GM12892 (cell line): ENCODE results near the gene DENND1B.

ENCODE experiments used
- DNase-seq: peaks from one replicate; pipeline ENCODE4 v3.0.0; 2011; ENCODE audit not compliant: insufficient read length
- FAIRE-seq: peaks from 2 replicates; lab custom pipeline; 2011; peaks lifted over from hg19 to GRCh38; lab: Jason Lieb, UNC
- POLR2A ChIP-seq: IDR thresholded peaks from 2 replicates; pipeline ENCODE4 v1.6.1; 2011; ENCODE audit warnings: low read depth, low read length, control low read depth
- POLR2AphosphoS5 ChIP-seq: IDR thresholded peaks from 2 replicates; pipeline ENCODE4 v1.6.1; 2011; ENCODE audit warnings: low read depth, low read length, control low read depth
- TAF1 ChIP-seq: IDR thresholded peaks from 2 replicates; pipeline ENCODE4 v1.6.1; 2011; ENCODE audit warnings: low read depth, mild to moderate bottlenecking, control low read depth, low read length, borderline replicate concordance

DENND1B gene

GRCh38 chr1:197799271-197799670, 24.0 kb upstream of the DENND1B start:
- FAIRE-seq, result no peak
- TF ChIP-seq TAF1 (no peak), POLR2A (no peak), POLR2AphosphoS5 (no peak)
- DNase-seq, result no peak

DNA sequence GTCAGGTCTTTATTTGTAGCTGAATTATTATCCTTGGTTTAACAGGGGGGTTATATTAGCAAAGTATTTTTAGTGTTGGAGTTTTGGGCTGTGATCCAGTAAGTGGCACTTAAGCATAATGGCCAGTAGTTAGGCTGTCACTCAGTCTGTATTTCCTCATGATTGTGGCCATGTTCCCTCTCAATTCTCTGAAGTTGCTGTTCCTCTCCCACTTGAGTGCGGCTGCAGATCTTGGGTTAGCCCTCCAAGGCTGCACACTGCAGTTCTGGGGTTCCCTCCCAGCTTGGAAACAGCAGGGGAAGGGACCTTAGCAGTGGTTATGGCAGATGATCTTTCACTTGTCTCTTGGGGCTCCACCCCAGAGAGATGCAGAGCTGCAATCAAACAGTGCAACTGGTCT, 23.2 kb upstream of the DENND1B start:
- no peak for DNase-seq
- TF ChIP-seq POLR2A (no peak), TAF1 (no peak), POLR2AphosphoS5 (no peak)
- FAIRE-seq, result no peak

- FAIRE-seq (no peak), DNase-seq (no peak)
- TF ChIP-seq POLR2AphosphoS5, result no peak
Measured at GRCh38 chr1:197797010-197797409, 21.7 kb upstream of the DENND1B start.

DNA sequence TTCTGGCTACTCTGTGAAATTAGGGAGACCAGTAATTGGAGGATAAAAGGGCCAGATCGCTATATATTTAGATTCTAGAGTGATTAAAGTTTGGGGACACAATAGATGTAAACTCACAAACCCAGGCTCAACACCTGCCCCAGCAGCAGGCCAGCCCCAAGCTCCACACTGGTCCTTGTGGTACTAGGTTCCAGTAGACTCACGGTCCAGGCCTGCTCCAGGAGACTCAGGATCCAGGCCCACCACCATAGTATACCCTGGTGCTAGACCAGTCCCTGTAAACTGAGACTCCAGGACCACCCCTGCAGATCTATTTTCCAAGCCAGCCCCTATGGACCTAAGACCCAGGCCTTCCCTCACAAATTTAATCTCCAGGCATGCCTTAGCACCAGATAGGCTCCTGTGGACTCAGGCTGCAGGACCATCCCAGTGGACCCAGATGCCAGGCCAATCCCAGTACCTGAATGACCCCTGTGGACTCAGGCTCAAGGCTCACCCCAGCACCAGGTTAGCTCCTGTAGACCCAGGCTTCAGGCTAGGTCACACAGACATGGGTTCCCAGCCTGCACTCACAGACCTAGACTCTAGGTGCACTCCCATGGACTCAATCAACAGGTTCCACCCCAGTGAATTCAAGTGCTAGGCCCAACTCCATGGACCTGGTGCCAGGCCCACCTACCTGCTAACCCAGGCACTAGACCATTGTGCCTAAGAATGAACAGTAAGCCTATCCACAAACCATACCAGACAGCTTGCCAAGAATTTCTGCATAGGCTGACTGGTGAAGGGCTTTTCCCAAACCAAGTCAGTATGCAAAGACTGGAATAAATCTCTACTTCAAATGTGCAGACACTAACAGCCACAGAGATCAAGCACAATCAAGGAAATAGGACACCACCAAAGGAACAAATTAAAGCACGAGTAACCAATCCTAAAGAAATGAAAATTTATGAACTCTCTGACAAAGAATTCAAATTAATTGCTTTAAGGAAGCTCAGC, 13.8 kb upstream of the DENND1B start:
- TF ChIP-seq POLR2A, result no peak
- no peak for DNase-seq
- no peak for FAIRE-seq

DNA sequence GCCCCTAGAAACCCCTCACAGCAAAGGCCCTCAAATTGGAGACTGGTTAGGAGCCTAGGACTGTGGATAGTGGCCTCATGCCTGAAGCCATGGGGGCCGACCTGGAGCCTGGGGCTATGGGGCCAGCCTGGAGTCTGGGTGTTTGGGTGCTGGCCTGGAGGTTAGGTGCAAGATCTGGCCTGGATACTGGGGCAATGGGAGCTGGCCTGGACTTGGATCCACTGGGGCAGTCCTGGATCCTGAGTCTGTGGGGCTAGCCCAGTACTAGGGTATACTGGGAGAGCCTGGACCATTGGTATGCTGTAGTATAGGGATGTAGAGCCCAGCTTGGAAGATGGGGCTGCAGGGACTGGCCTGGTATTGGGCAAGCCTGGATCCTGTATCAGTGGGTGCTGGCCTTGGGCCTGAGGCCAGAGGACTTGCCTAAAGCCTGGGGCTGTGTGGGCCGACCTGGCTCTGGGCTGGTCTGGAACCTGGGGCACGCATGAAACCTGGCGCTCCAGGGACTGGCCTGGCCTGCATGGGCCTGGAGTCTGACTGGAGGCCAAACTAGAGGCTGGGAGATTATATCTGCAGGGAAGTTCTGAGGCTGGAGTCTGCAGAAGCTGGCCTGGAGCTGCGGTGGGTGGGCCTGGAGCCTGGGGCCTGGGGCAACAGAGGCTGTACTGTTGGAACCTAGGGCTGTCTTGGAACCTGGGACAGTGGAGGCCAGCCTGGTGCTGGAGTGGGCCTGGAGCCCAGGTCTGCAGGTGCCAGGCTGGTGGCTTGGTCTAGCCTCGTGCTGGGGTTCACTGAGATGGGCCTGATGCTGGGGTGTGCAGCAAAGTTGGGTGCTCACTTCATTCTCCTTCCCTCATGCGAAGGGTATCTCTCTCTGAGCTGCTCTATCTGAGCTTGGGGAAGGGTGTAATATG, 12.6 kb upstream of the DENND1B start:
- FAIRE-seq (no peak), DNase-seq (no peak)
- TF ChIP-seq POLR2AphosphoS5 (no peak), TAF1 (no peak), POLR2A (no peak)

DNA sequence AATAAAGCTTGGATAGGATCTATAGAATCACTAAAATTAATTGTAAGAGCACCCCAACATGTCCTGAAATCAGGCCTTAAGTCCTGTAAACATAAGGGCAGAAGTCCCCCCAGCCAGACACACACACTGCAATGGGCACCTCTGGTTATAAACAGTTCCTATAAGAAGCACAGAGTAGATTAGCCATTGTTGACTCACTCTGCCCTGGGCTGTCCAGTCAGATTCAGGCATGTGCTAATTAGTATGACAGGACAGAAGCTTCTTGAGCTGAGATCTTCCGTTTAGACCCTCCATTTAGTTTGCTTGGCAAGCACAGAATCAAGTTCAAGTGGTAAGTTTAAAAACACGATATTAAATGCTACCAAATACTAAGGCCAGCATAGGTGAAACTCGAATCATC, 11.8 kb upstream of the DENND1B start:
- FAIRE-seq (no peak), DNase-seq (no peak)
- TF ChIP-seq POLR2AphosphoS5, result no peak
- TF ChIP-seq POLR2A, result no peak
- TF ChIP-seq TAF1, result no peak

- no peak for DNase-seq
- no peak for FAIRE-seq
- TF ChIP-seq POLR2A, result no peak
- no peak for TF ChIP-seq TAF1
- no peak for TF ChIP-seq POLR2AphosphoS5
Measured at GRCh38 chr1:197786280-197786679, 11.0 kb upstream of the DENND1B start.

DNA sequence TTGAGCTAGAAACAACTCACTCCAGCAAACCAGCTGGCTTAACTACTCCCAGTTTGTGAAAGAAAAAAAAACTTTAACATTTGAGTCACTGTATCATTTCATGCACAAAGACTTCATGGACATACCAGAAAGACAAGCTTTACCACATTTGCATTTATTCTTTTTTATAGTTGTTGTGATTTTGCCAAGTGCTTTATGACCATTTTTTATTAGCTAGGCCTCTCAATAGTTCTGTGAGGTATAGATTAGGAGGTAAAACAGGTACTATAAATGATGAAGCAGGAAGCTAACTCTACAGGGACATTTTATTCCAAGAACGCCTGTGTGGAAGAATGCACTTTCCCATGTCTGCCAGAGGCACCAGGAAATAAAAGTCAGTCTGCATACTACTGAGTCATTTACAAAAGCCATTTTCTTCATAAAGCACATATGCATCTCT, 8.2 kb upstream of the DENND1B start:
- TF ChIP-seq POLR2AphosphoS5 (no peak), POLR2A (no peak), TAF1 (no peak)
- DNase-seq (no peak), FAIRE-seq (no peak)

GRCh38 chr1:197782722-197783360, 7.6 kb upstream of the DENND1B start:
- DNase-seq (no peak), FAIRE-seq (no peak)
- no peak for TF ChIP-seq TAF1
- no peak for TF ChIP-seq POLR2AphosphoS5
- no peak for TF ChIP-seq POLR2A

DNA sequence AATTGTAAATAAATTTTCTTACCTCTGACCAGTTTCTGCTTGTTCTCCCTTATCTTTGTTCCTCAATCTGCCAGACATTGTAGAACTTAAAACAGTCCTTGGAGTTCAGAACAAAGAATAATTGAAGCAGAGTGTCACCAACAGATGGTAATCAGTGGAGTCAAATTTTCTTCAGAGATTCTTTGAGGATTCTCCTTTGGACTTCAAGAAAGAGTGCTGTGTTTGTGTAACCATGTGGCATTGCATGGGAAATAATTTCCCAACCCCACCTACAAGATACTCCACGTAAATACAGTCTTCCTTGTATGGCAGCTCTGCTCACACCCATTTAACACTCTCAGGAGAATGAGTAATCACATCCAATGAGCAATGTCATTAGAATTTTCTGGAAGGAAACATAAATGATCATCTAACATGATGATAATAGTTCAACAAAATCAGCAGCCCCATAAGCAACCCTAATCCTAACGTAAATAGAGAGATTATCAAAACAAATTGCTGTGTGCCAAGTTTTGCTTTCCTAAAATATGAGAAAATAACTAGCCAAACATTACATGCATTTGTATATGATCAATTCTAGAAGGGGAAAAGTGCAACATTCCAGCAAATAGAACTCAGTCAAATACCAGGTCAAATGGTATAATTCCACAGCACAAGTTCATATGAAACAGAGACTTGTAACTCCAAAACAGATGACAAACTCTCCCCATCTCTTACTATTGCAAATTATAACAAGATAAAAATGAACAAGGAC, 6.9 kb upstream of the DENND1B start:
- TF ChIP-seq TAF1, result no peak
- no peak for TF ChIP-seq POLR2AphosphoS5
- TF ChIP-seq POLR2A, result no peak
- DNase-seq, result no peak
- FAIRE-seq, result no peak
